Measurements from ENCODE around the gene TRPM8. TPM values are rescaled to one million over a fixed set of nuclear protein-coding genes. Genes with fewer than 3 reads are reported as not detected.
"Not testable (repeated sequence)": the region's sequence is repeated elsewhere in the genome, so short reads cannot be mapped to it uniquely, and the experiment has no call there.

TRPM8 gene
- total and polyA plus RNA-seq, 9 donors: 0.92 TPM; not detected in 8

DNA sequence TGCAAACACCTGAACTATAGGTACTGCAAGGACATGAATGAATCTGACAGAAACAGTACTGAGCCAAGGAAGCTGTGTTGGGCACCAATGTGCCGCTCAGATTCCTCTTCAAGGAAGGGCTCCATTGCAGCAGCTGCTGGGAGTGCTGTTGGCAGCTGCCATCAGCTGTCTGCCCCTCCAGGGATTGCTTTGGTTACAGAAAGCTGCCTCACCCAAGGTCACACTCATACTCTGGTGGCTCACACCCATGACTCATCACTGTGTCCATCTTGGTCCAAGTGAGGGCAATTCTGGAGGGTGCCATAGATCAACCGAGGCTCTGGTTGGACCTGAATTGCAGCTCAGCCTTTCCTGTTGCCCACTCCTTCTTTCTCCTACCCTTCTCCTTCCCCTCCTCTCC, 24.4 kb upstream of the TRPM8 start:
- Histone ChIP-seq H3K9me3 (no peaks in the 10 kb centered on the region), H3K27ac (no peak overlapping the region), H3K36me3 (no peaks in the 10 kb centered on the region), H3K27me3 (no peaks in the 10 kb centered on the region), H3K4me1 (ENCODE audit: insufficient read depth) (no peaks in the 10 kb centered on the region), H3K4me3 (no peak overlapping the region)
- intact Hi-C loops (cut with DNase I): no loop called here
- TF ChIP-seq POLR2A (IDR thresholded peaks at IDR 0.05) (no peak), EP300 (IDR thresholded peaks at IDR 0.05) (no peak)
- TF ChIP-seq, protein P1, sequence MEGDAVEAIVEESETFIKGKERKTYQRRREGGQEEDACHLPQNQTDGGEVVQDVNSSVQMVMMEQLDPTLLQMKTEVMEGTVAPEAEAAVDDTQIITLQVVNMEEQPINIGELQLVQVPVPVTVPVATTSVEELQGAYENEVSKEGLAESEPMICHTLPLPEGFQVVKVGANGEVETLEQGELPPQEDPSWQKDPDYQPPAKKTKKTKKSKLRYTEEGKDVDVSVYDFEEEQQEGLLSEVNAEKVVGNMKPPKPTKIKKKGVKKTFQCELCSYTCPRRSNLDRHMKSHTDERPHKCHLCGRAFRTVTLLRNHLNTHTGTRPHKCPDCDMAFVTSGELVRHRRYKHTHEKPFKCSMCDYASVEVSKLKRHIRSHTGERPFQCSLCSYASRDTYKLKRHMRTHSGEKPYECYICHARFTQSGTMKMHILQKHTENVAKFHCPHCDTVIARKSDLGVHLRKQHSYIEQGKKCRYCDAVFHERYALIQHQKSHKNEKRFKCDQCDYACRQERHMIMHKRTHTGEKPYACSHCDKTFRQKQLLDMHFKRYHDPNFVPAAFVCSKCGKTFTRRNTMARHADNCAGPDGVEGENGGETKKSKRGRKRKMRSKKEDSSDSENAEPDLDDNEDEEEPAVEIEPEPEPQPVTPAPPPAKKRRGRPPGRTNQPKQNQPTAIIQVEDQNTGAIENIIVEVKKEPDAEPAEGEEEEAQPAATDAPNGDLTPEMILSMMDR (IDR thresholded peaks at IDR 0.05): no peak
- no peak for DNase-seq
- WGBS, 3 donors: 88 to 91% (median 88%) methylated on average over 2 of the region's 2 CpGs

GRCh38 chr2:233896253-233896652, 20.9 kb upstream of the TRPM8 start:
- H3K4me1 ChIP-seq (ENCODE audit: insufficient read depth); DNase-seq; intact Hi-C loops (cut with DNase I); H3K27me3 ChIP-seq; H3K36me3 ChIP-seq; H3K4me3 ChIP-seq; H3K9me3 ChIP-seq; H3K27ac ChIP-seq: not testable (repeated sequence)
- 33 to 47% (median 40%) methylated on average over 2 of the region's 2 CpGs for WGBS, 3 donors

GRCh38 chr2:233901367-233901766, 15.8 kb upstream of the TRPM8 start:
- intact Hi-C loops (cut with DNase I): no loop called here
- H3K27ac ChIP-seq: no peak overlapping the region
- no peaks in the 10 kb centered on the region for H3K9me3 ChIP-seq
- no peaks in the 10 kb centered on the region for H3K27me3 ChIP-seq
- TF ChIP-seq EP300 (IDR thresholded peaks at IDR 0.05) (no peak), POLR2A (IDR thresholded peaks at IDR 0.05) (no peak)
- TF ChIP-seq, protein P1 (IDR thresholded peaks at IDR 0.05): no peak
- no peak for DNase-seq
- H3K36me3 ChIP-seq: no peaks in the 10 kb centered on the region
- no peaks in the 10 kb centered on the region for H3K4me1 ChIP-seq (ENCODE audit: insufficient read depth)
- 69 to 81% (median 73%) methylated on average over 4 of the region's 4 CpGs for WGBS, 3 donors
- no peak overlapping the region for H3K4me3 ChIP-seq

GRCh38 chr2:233901884-233902283, 15.3 kb upstream of the TRPM8 start:
- TF ChIP-seq POLR2A (IDR thresholded peaks at IDR 0.05): no peak
- no peak for TF ChIP-seq EP300 (IDR thresholded peaks at IDR 0.05)
- TF ChIP-seq, protein P1 (IDR thresholded peaks at IDR 0.05): no peak
- H3K36me3 ChIP-seq: no peaks in the 10 kb centered on the region
- no peak overlapping the region for H3K4me3 ChIP-seq
- 85 to 91% (median 86%) methylated on average over 4 of the region's 4 CpGs for WGBS, 3 donors
- intact Hi-C loops (cut with DNase I): no loop called here
- H3K9me3 ChIP-seq: no peaks in the 10 kb centered on the region
- no peaks in the 10 kb centered on the region for H3K4me1 ChIP-seq (ENCODE audit: insufficient read depth)
- H3K27me3 ChIP-seq: no peaks in the 10 kb centered on the region
- no peak overlapping the region for H3K27ac ChIP-seq
- no peak for DNase-seq

- DNase-seq: no peak
- H3K27me3 ChIP-seq: no peaks in the 10 kb centered on the region
- 90 to 93% (median 90%) methylated on average over 4 of the region's 4 CpGs for WGBS, 3 donors
These were observed 11.2 kb upstream of the TRPM8 start for GRCh38 chr2:233905945-233906344.

More at GRCh38 chr2:233905945-233906344, 11.2 kb upstream of the TRPM8 start:
- H3K4me3 ChIP-seq: no peak overlapping the region
- H3K9me3 ChIP-seq: no peaks in the 10 kb centered on the region
- intact Hi-C loops (cut with DNase I): no loop called here
- H3K4me1 ChIP-seq (ENCODE audit: insufficient read depth): no peaks in the 10 kb centered on the region
- H3K36me3 ChIP-seq: no peaks in the 10 kb centered on the region
- no peak for TF ChIP-seq POLR2A (IDR thresholded peaks at IDR 0.05)
- TF ChIP-seq, protein P1 (IDR thresholded peaks at IDR 0.05): no peak
- H3K27ac ChIP-seq: no peak overlapping the region

All from ovary (tissue), 9 donors.